Endothelial cell (in vitro differentiated cells): ENCODE measurements around the gene CACHD1. TPM values are rescaled to one million over a fixed set of nuclear protein-coding genes. Genes with fewer than 3 reads are reported as not detected.
A peak's percentile ranks its signal among the peaks of the same experiment; 100 is the strongest.

Experiments used
- DNase-seq: peaks from one replicate; pipeline ENCODE4 v3.0.0; 2021; ENCODE audit warnings: low spot score
- H3K27ac Mint-ChIP-seq: one replicate; pipeline ENCODE4 v1.8.0; 2021; ENCODE audit warnings: mixed read lengths, inconsistent platforms; ENCODE audit not compliant: unreplicated experiment
- H3K27me3 Mint-ChIP-seq: one replicate; pipeline ENCODE4 v1.8.0; 2021; ENCODE audit warnings: mild to moderate bottlenecking, moderate library complexity, mixed read lengths, inconsistent platforms; ENCODE audit not compliant: unreplicated experiment
- H3K36me3 Mint-ChIP-seq: one replicate; pipeline ENCODE4 v1.8.0; 2021; ENCODE audit warnings: mild to moderate bottlenecking, low read depth, mixed read lengths, inconsistent platforms; ENCODE audit not compliant: unreplicated experiment
- H3K4me1 Mint-ChIP-seq: one replicate; pipeline ENCODE4 v1.8.0; 2021; ENCODE audit warnings: mild to moderate bottlenecking, mixed read lengths, inconsistent platforms; ENCODE audit not compliant: unreplicated experiment
- H3K4me3 Mint-ChIP-seq: one replicate; pipeline ENCODE4 v1.8.0; 2021; ENCODE audit warnings: mild to moderate bottlenecking, mixed read lengths, inconsistent platforms; ENCODE audit not compliant: unreplicated experiment
- H3K9me3 Mint-ChIP-seq: one replicate; pipeline ENCODE4 v1.8.0; 2021; ENCODE audit warnings: mixed read lengths, inconsistent platforms; ENCODE audit not compliant: unreplicated experiment
- total RNA-seq: library from RNA; stranded (reverse); fragmentation: NEBNext Ultra II Directional; extraction: Animal tissue kit (Norgen Biotek cat#: 25700); gene quantifications from one replicate; pipeline ENCODE4 v1.2.1, GENCODE V29; 2021; ENCODE audit not compliant: unreplicated experiment
- TF ChIP-seq, protein P1 (sequence below): fragments of 200-600 bp; sonication (generic); IDR thresholded peaks from one replicate; pipeline ENCODE4 v1.5.0; 2021; ENCODE audit warnings: antibody characterized with exemption; ENCODE audit not compliant: unreplicated experiment

The CACHD1 gene
- total RNA-seq, 1 donor from 2014 or later, result 48.6 TPM

DNA sequence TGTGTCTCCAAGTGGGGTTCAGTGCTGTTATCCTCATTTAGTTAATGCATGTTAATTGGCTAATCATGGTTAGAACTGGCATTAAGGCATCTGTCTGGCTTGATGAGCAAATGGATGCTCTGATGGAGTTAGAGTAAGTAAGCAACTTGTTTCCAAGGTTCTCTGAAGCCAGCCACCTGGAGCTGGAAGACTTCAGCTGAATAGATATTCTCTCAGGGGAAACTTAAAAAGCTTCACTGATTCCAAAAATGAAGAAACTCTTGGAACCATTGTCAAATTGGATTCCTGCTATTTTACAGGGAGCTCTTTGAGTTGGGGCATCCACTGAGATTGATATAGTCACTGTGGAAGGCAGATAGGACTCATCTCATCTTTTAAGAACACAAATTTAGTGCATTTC is 118.9 kb downstream of the CACHD1 start:
- H3K36me3 Mint-ChIP-seq, result no peaks in the 10 kb centered on the region
- no peak overlapping the region for H3K4me3 Mint-ChIP-seq
- no peaks in the 10 kb centered on the region for H3K9me3 Mint-ChIP-seq
- TF ChIP-seq, protein P1, sequence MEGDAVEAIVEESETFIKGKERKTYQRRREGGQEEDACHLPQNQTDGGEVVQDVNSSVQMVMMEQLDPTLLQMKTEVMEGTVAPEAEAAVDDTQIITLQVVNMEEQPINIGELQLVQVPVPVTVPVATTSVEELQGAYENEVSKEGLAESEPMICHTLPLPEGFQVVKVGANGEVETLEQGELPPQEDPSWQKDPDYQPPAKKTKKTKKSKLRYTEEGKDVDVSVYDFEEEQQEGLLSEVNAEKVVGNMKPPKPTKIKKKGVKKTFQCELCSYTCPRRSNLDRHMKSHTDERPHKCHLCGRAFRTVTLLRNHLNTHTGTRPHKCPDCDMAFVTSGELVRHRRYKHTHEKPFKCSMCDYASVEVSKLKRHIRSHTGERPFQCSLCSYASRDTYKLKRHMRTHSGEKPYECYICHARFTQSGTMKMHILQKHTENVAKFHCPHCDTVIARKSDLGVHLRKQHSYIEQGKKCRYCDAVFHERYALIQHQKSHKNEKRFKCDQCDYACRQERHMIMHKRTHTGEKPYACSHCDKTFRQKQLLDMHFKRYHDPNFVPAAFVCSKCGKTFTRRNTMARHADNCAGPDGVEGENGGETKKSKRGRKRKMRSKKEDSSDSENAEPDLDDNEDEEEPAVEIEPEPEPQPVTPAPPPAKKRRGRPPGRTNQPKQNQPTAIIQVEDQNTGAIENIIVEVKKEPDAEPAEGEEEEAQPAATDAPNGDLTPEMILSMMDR, result no peak
- no peak overlapping the region for H3K27ac Mint-ChIP-seq
- no peak for DNase-seq
- peaks cover 4% of the 10 kb centered on the region for H3K27me3 Mint-ChIP-seq
- H3K4me1 Mint-ChIP-seq, result peaks cover 11% of the 10 kb centered on the region

DNA sequence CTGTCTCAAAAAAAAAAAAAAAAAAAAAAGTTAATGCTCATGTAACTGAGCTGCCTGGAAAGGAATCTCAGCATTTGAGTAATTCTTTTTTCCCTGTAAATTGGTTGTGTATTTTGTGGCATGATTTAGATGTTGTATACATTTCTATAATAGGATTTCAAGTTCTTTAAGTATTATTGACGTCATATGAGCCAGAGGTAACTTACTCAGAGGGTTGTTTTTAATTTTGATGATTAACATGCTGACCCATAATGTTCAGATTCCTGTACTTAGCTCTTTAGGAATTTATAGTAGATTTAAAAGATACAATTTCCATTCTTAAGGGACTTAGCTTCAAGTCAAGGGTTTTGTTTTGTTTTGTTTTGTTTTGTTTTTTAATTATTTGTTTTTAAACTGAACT is 120.4 kb downstream of the CACHD1 start:
- no peaks in the 10 kb centered on the region for H3K36me3 Mint-ChIP-seq
- DNase-seq, result no peak

DNA sequence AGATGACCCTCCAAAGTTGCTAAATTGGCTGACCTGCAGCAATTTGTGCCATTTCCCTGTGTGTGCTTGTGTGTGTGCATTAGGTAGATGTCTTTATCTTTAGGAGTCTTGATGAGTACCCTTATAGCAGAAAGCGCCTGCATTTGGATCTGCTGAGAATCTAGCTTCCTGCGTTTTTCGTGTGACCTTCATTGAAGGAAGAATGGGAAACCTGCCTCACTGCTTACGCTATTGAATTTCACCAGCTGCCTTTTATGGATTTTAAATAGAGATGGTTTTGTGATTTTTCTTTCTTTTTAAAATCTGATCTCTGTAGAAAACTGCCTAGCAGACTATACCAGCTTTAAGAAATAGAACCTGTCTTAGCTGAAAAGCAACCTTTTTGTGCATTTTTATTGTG is 124.5 kb downstream of the CACHD1 start:
- Mint-ChIP-seq H3K9me3 (no peaks in the 10 kb centered on the region), H3K4me3 (no peak overlapping the region), H3K4me1 (peaks cover 35% of the 10 kb centered on the region), H3K27ac (no peak overlapping the region), H3K36me3 (peaks cover 4% of the 10 kb centered on the region), H3K27me3 (peaks cover 4% of the 10 kb centered on the region)
- TF ChIP-seq, protein P1, result no peak
- DNase-seq, result no peak

More for the DNA sequence above, 120.4 kb downstream of the CACHD1 start:
- Mint-ChIP-seq H3K4me3 (no peak overlapping the region), H3K9me3 (no peaks in the 10 kb centered on the region), H3K4me1 (peaks cover 13% of the 10 kb centered on the region), H3K27ac (no peak overlapping the region), H3K27me3 (peaks cover 4% of the 10 kb centered on the region)
- TF ChIP-seq, protein P1, result no peak

DNA sequence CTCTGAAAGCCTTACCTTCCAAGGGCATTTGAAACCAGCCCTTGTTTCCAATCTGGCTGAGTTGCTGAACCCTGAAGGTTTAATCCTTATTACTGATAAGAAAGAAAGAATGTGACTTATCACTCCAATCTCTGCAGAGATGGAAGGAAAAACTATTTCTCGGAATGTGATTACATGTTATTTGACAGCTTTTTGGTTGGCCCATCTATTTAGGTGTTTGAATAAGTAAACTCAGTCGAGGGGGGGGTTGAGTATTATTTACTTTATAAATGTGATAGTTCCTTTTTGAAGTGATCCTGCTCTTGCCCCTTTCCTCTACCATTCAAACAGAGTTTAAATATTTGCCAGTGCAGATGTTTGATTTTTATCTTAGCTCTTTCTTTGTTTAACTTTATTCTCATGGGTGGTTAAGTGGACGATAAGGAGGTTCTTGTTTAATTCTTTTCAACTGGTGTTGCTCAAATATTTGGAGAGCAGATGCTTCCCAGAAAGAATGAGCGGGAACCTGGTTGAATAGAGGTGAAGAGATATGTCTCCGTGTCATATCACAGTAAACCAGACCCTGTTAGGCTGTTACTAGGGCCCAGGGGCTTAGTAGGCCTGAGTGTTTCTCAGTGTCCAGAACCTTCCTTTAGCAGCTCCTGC is 126.1 kb downstream of the CACHD1 start:
- Mint-ChIP-seq H3K4me3 (no peak overlapping the region), H3K36me3 (peaks cover 8% of the 10 kb centered on the region), H3K27me3 (peaks cover 4% of the 10 kb centered on the region), H3K9me3 (no peaks in the 10 kb centered on the region), H3K4me1 (peaks cover 33% of the 10 kb centered on the region), H3K27ac (peak overlapping the region; percentile 11)
- no peak for DNase-seq
- TF ChIP-seq, protein P1, result no peak

DNA sequence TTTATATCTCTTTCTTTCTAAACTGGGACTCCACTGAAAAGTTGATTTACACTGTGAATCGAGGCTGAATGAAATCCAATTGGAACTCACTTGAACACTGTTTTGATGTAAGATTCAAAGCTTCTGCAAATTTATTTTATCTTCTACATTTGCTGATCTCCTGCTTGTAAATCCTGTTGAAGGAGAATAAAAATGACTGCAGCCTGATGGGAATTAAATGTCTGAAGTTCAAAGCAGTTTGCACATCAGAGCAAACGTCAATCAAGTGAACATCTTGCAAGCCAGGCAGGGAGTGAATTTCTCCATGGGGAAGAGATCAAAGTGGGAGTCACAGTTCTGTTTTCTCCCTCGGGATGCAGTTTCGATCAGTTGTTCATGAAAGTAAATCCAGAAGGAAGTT is 127.2 kb downstream of the CACHD1 start:
- H3K9me3 Mint-ChIP-seq, result no peaks in the 10 kb centered on the region
- H3K4me1 Mint-ChIP-seq, result peaks cover 32% of the 10 kb centered on the region
- peaks cover 4% of the 10 kb centered on the region for H3K27me3 Mint-ChIP-seq
- no peak for DNase-seq
- H3K27ac Mint-ChIP-seq, result no peak overlapping the region
- H3K36me3 Mint-ChIP-seq, result peaks cover 8% of the 10 kb centered on the region
- TF ChIP-seq, protein P1, result no peak
- no peak overlapping the region for H3K4me3 Mint-ChIP-seq
